Cardiac fibroblast (primary cell): ENCODE data around the gene COL24A1.

Experiments used
- DNase-seq, 2 donors: peaks; one replicate each; pipeline versions ENCODE4 v3.0.0 to v3.0.0-alpha.2; 2010; ENCODE audit warnings: low read depth in 2 of 2
- H3K4me3 ChIP-seq, 2 donors: replicated peaks in 1 of 2; 1 replicate in 1 of 2; 2 replicates in 1 of 2; pipeline ENCODE4 v1.5.1; 2011; ENCODE audit warnings: low read depth in 2 of 2, low read length in 2 of 2, mild to moderate bottlenecking in 2 of 2, moderate library complexity in 1 of 2
- TF ChIP-seq, protein P1 (sequence below): IDR thresholded peaks from one replicate; pipeline ENCODE4 v1.5.1; 2011; ENCODE audit warnings: low read depth, mild to moderate bottlenecking, low read length, inconsistent platforms

Gene COL24A1

DNA sequence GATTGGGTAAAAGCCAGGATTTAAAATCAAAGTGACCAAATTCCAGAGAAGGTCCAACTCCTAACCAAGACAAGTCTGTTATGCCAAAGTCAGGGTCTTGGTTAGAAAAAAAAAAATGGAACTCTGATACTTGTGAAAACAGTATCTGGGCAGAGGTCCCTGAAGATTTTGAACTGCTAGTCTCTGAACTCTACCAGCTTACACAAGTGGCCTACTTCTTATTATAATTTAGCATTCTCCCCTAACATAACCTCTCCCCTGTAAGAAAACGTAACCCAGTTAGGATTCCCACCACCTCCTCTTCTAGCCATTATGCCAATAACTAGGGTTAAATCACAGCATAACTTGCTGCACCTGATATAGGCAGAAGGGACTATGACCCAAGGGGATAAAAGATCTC is 220.5 kb downstream of the COL24A1 start:
- H3K4me3 ChIP-seq = no peak overlapping the region

DNA sequence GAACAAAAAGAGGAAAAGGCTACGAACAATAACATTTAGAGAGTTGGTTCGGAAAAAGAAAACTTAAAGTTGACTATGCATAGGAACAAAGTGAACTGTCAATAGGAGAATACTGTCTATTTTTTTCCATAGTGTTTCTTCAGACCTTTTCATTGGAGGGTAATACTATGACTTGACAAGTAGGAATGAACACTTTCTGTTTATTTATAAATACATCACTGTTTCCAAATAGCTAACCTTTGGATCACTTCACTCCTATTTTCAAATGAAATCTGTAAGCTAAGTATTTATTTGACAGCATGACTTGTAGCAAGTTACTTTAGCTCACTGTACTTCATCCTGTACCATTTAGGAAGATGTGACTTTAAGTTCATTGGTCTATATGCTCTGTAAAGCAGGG is 221.3 kb downstream of the COL24A1 start:
- H3K4me3 ChIP-seq = no peak overlapping the region
- TF ChIP-seq, protein P1, sequence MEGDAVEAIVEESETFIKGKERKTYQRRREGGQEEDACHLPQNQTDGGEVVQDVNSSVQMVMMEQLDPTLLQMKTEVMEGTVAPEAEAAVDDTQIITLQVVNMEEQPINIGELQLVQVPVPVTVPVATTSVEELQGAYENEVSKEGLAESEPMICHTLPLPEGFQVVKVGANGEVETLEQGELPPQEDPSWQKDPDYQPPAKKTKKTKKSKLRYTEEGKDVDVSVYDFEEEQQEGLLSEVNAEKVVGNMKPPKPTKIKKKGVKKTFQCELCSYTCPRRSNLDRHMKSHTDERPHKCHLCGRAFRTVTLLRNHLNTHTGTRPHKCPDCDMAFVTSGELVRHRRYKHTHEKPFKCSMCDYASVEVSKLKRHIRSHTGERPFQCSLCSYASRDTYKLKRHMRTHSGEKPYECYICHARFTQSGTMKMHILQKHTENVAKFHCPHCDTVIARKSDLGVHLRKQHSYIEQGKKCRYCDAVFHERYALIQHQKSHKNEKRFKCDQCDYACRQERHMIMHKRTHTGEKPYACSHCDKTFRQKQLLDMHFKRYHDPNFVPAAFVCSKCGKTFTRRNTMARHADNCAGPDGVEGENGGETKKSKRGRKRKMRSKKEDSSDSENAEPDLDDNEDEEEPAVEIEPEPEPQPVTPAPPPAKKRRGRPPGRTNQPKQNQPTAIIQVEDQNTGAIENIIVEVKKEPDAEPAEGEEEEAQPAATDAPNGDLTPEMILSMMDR = no peak
- peak in 1 of 2 donors; percentile 31 for DNase-seq

More for the DNA sequence above, 220.5 kb downstream of the COL24A1 start:
- TF ChIP-seq, protein P1 = no peak
- DNase-seq = no peak

DNA sequence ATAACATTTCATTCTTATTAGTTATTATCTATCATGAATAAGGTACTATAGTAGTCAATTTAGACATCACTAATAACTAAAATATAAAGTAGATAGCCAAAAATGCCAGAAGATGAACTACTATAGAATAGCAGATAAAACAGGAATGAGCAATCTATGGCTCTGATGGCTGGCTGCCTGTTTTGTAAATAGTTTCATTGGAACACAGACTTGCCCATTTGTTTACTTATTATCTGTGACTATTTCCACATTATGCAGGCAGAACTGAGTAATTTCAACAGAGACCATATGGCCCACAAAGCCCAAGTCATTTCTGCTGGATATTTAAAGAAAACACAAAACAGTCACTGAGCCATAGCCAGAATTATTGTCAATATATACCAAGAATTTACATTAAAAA is 222.1 kb downstream of the COL24A1 start:
- DNase-seq = peak in 1 of 2 donors; percentile 20
- TF ChIP-seq, protein P1 = no peak
- no peak overlapping the region for H3K4me3 ChIP-seq

DNA sequence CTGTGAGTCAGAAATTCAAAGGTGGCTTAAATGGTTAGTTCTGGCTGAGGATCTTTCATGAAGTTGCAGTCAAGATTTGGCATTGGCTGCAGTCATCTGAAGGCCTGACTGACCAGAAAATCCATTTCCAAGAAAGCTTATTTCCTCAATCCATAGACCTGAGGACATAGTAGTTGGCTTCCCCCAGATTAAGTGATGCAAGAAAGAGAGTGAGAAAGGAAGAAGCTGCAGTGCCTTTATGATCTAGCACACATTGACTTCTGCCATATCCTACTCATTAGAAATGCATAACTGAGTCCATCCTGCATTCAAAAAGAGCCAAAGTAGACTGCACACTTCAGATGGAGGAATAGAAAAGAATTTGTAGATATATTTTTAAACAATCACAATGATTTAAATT is 222.6 kb downstream of the COL24A1 start:
- H3K4me3 ChIP-seq = no peak overlapping the region
- TF ChIP-seq, protein P1 = no peak
- DNase-seq = peak; percentile 3 to 31

DNA sequence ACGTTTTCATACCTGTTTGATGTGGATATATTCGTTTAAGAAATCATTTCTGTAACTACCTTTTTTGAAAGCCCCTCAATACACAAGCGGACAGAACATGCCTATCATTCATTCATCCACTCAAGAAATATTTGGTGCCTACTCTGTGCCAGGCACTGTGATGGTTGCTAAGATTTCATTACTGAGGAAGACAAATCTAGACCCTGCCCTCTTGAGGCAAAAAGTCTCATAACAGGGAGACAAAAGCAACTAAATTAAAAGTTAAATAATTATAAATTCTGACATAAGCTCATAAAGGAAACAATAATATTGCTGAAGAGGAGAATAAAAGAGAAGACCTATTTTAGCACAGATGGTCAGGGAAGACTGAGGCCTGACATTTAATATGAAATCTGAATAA is 244.8 kb downstream of the COL24A1 start:
- no peak overlapping the region for H3K4me3 ChIP-seq
- TF ChIP-seq, protein P1 = peak; percentile 44
- peak in 1 of 2 donors; percentile 18 for DNase-seq

DNA sequence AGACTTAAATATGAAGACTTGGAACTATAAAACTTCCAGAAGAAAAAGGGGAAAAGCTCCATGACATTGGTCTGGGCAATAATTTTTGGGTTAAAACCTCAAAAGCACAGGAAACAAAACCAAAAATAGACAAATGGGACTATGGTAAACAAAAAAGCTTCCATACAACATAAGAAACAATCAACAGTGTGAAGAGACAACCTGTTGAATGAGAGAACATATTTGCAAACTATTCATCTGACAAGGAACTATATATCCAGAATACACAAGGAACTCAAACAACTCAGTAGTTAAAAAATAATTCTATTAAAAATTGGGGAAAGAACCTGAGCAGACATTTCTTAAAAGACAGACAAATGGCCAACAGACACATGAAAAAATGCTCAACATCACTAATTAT is 255.7 kb downstream of the COL24A1 start:
- no peak overlapping the region for H3K4me3 ChIP-seq
- DNase-seq = no peak
- TF ChIP-seq, protein P1 = no peak

DNA sequence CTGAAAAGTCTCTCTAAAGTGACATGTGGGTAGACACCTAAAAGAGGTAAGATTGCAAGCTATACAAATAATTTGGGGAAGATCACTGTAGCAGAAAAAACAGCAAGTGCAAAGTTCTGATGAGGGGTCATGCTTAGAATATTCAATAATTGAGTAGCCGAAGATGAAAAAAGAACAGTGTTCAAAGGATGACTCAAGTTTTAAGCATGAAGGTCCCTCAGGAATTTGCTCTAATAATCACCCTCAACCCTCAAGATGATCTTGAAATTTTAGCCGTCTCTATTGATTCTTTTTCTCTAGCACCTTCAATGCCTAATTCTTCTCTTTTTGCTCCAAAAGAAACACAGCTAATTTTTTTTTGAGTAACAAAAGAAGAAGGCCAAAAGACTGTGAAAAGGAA is 257.7 kb downstream of the COL24A1 start:
- TF ChIP-seq, protein P1 = no peak
- H3K4me3 ChIP-seq = no peak overlapping the region
- peak in 1 of 2 donors; percentile 45 for DNase-seq
